ENCODE data around the gene ARHGEF10L.
A peak's percentile ranks its signal among the peaks of the same experiment; 100 is the strongest.

ARHGEF10L gene

DNA sequence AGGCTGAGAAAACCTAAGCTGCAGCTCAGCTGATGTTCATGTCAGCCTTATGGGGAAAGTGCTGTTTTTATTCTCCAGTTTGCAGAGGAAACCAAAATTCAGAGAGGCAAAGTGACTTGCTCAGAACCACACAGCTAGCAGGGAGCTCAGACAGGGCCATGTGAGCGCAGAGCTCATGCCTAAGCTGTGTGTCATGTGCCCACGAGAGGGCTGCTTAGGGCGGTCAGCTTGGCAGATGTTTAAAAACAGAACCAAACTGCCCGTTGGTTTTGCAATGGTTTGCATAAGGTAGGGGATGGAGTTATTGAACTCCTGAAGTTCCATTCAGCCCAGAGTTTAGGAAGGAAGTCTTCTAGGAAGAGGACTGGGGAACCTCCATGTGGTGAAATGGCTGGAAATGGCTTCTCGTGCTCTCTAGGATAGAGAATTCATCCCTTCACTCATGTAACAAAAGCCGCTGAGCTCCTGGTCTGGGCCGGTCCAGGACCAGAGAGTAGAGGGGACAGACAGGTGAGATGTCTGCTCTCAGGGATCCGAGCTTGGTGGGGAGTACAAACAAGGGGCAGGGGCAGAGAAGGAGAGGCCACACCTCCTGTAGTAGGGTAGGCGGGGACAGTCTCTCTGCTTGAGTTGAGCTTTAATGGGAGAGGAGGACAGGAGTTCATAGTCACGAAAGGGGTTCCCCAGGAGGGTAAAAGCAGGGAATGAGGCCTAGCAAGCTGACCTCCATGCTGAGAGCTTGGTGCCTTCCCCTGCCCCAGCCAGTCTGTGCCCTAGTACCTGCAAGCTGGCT, 46.9 kb downstream of the ARHGEF10L start:
- ATAC-seq (no peak), DNase-seq (no peak)
- no peaks in the 10 kb centered on the region for H3K9me3 Mint-ChIP-seq
- no peak overlapping the region for H3K4me3 Mint-ChIP-seq
- H3K4me1 Mint-ChIP-seq, result no peaks in the 10 kb centered on the region
- no peaks in the 10 kb centered on the region for H3K27me3 Mint-ChIP-seq
- no peak overlapping the region for H3K27ac Mint-ChIP-seq

DNA sequence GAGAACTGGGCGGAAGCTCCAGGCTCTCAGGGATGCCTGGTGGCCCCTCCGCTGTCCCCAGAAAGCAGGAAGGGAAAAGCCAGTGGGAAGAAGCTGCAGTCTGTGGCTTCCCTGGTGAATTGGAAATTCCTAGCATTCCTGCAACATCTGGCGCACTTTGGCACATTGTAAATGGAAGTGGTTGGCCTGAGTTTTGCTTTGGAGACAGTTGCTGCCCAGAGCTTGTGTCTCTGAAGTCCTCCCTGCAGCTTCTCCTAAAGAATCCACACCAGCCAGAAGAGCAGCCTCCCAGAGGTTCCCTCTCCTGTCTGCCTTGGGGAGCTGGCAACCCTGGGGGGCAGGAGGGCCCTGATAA, 48.2 kb downstream of the ARHGEF10L start:
- DNase-seq (no peak), ATAC-seq (no peak)
- Mint-ChIP-seq H3K4me3 (no peak overlapping the region), H3K9me3 (no peaks in the 10 kb centered on the region), H3K27me3 (no peaks in the 10 kb centered on the region), H3K27ac (no peak overlapping the region), H3K4me1 (no peaks in the 10 kb centered on the region)

DNA sequence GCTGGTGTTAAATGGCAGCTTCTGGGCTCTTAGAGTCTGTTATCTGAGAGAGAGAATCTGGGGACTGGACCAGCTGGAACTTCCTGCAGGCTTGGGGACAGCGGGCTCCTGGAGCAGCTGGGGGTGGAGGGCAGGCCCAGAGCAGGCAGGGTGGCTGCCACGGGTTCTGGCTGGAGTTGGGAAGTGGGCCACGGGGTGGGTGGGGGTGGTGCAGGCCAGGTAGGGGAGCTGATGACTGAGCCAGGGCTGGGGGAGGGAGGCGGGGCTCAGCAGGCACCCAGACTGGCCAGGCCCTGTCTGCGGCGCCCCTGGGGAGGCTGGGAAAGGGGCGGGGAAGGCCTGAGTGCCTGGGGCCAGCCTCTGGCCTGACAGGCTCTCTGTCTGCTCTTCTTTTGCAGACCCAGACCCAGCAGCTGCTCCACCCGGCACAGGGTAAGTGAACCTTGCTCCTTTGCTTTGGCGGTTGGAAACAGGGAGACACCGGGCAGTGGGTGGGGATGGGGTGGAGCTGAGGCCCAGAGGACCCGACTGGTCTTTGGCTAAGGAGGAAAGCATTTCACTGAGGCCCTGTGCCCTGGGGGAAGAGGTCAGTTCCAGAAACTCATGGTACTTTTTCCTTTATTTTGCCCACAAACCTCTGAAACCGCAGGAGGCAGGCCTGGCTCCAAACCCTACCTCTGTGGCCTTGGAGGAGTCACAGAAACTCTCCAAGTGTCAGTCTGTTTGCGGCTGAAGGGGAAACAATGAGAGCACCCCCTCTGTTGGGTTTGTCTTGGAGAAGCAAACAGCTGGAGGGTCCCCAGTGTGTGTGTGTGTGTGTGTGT, 48.8 kb downstream of the ARHGEF10L start:
- ATAC-seq (no peak), DNase-seq (no peak)
- no peaks in the 10 kb centered on the region for H3K4me1 Mint-ChIP-seq
- no peaks in the 10 kb centered on the region for H3K9me3 Mint-ChIP-seq
- H3K4me3 Mint-ChIP-seq, result no peak overlapping the region
- H3K27me3 Mint-ChIP-seq, result no peaks in the 10 kb centered on the region
- H3K27ac Mint-ChIP-seq, result no peak overlapping the region

DNA sequence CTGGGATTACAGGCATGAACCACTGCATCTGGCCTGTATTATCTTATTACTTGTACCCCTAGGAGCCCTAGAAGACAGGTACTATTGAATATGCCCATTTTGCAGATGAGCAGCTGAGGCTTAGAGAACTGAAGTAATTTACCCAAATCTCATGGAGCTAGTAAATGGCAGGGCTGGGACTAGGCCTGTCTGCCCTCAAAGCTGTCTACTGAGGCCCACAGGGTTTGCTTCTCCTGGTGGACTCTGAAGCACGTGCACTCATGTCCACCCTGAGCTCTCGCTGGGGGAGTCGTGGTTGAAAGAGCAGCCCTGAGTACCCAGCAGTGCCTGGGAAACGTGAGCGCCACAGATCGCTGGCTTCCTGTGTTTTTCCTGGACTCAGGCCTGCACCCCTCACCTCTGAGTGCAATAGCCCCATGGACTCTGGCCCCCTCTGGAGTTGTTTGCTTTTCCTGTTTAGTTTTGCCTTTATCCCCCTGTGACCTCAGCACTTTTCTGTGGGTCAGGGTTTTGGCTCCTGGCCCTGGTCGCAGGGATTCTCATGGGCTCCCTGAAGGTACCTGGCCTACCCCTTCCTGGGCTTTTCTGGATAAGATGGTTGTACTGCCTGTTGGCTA, 52.4 kb downstream of the ARHGEF10L start:
- DNase-seq (no peak), ATAC-seq (no peak)
- Mint-ChIP-seq H3K9me3 (no peaks in the 10 kb centered on the region), H3K4me3 (no peak overlapping the region), H3K27me3 (no peaks in the 10 kb centered on the region), H3K27ac (no peak overlapping the region), H3K4me1 (no peaks in the 10 kb centered on the region)

DNA sequence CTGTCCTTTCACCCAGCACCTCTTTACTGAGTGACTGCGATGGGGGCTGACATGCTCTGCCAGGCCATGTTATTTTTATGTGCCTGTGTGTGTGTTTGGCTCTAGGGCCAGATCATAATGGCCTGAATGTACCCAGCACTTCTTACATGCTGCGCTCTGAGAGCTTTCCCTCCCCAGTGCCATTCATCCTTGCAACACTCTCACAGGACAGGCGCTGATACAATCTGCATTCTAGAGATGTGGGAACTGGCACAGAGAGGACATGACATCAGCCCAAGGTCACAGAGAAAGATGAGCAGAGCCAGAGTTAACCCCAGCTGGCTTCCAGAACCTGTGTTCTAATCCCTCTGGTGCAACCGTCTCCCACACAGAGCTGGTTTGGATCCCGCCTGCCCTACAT, 54.5 kb downstream of the ARHGEF10L start:
- ATAC-seq, result no peak
- Mint-ChIP-seq H3K4me3 (no peak overlapping the region), H3K27ac (no peak overlapping the region), H3K4me1 (no peaks in the 10 kb centered on the region), H3K9me3 (no peaks in the 10 kb centered on the region), H3K27me3 (no peaks in the 10 kb centered on the region)
- no peak for DNase-seq

DNA sequence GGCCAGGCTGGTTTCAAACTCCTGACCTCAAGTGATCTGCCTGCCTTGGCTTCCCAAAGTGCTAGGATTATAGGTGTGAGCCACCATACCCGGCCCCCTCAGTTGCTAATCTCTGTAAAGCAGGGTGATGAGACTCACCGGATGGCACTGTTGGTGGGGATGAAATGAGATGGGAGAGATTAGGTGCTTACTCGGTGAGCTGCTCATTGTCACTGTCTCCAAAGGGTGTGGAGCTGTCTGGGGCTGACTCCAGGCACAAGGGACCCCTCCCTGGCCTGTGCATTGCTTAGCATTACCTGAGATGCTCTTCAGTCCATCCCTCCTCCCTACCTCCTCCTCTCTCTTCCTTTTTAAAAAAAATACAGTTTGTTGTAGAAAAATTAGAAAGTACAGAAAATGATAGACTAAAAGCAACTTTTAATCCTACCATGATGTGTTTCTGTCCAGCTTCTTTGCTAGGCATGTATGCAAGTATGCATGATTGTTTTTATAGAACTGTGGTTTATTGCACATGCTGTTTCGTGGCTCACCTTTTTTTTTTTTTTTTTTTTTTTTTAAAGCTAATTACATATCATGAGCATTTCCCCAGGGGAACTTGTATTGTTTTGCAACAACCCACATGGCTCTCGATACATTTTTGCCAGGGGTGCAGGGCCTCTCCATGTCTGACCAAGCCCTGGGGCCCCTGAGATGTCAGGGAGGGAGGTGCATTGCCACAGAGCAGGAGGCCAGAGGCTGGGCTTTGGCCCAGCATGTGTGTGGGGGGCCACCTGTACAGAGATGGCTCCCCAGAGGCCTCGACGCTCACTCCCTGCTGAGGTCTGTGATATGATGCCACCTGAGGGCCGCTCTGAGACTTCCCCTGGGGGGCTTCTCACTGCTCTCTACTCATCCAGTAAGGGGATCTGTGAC, 55.4 kb downstream of the ARHGEF10L start:
- Mint-ChIP-seq H3K4me3 (no peak overlapping the region), H3K9me3 (no peaks in the 10 kb centered on the region), H3K27ac (peak overlapping the region in 1 of 2 donors; percentile 30), H3K27me3 (no peaks in the 10 kb centered on the region), H3K4me1 (no peaks in the 10 kb centered on the region)
- no peak for ATAC-seq
- no peak for DNase-seq

DNA sequence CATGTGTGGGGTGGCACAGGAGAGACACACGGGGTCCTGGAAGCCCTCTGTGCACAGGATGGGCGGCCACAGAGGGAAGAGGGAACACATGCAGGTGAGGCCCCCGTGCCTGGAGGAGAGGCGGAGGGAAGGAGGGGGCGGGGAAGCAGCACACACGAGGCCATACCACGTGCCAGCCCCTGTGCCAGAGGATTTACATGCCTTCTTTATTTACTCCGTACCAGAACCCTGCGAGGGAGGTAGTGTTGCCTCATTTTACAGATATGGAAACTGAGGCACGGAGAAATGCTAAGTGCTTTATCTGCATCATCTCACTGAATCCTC, 56.1 kb downstream of the ARHGEF10L start:
- Mint-ChIP-seq H3K4me1 (no peaks in the 10 kb centered on the region), H3K9me3 (no peaks in the 10 kb centered on the region), H3K4me3 (no peak overlapping the region), H3K27ac (no peak overlapping the region), H3K27me3 (no peaks in the 10 kb centered on the region)
- no peak for ATAC-seq
- no peak for DNase-seq

DNA sequence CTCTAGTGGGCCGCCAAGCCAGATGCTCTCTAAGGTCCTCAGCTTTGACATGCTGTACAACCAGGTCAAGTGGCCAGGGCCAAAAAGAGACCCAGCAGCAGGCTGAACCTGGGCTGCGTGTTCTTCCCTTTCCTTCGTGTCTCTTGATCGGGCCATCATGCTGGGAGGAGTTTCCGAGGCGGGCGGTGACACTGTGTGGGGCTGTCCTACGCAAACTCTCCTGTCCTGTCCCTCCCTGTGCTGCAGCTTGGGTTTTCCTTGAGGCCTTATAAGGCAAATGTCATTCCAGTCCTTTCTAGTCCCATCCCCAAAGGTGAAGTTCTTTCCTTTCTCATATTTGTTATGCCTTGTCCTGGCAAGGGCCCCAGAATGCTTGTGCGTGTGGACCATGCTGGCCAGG, 56.7 kb downstream of the ARHGEF10L start:
- Mint-ChIP-seq H3K27ac (no peak overlapping the region), H3K4me3 (no peak overlapping the region), H3K4me1 (no peaks in the 10 kb centered on the region), H3K27me3 (no peaks in the 10 kb centered on the region), H3K9me3 (no peaks in the 10 kb centered on the region)
- ATAC-seq (no peak), DNase-seq (no peak)

DNA sequence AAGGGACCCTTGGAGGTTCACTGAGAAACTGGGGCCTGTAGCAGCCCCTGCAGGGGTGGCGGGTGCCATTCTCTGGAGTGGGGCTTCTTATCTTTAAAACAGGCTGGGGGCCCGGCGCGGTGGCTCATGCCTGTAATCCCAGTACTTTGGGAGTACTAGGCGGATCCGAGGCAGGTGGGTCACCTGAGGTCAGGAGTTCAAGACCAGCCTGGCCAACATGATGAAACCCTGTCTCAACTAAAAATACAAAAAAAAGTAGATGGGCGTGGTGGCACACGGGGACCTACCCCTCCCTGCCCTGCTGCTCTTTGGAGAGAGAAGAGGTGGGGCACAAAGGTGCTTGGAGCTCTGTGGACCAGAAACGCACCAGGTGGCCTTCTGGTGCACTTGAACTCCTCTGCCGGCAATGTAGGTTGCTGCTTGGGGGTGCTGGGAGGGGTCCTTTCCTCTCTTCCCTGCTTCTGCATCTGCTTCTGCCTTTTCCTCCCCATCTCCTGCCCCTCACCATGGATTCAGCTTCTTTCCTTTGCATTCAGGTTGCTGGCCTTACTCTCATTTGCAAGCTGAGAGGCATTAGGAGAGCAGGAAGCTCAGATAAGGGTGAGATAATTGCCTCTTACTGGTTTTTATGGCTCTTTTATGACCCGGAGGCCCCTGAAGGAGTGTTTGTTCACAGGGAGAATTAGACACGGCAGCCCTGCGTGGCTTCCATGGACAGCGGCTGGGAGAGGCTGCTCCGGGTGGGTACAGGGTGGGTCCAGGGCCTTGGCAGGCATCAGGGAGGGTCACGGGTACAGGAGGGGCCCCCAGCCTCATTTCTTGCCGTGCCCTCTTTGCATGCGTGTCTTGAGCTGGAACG, 57.4 kb downstream of the ARHGEF10L start:
- ATAC-seq, result no peak
- no peaks in the 10 kb centered on the region for H3K9me3 Mint-ChIP-seq
- H3K4me3 Mint-ChIP-seq, result no peak overlapping the region
- H3K27ac Mint-ChIP-seq, result no peak overlapping the region
- H3K4me1 Mint-ChIP-seq, result no peaks in the 10 kb centered on the region
- H3K27me3 Mint-ChIP-seq, result no peaks in the 10 kb centered on the region
- no peak for DNase-seq

DNA sequence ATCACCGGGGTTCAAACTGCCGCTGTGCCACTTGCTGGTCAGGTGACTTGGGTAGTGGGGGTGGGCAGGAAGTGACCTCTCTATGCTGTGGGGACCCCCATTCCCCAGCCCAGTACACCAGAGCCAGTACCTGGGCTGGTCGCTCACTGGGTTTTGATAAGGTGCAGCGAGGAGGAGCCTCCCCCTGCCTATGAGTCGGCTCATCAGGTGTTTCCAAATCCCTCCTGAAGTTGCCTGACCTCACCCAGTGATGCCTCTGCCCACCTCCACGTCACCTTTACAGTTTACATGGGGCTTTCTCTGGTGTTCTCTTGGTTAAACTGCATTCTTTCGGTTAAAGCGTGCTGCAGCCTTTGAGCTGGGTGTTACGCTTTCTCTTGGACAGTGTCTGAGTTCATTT, 58.2 kb downstream of the ARHGEF10L start:
- Mint-ChIP-seq H3K4me1 (no peaks in the 10 kb centered on the region), H3K9me3 (no peaks in the 10 kb centered on the region), H3K27me3 (peaks cover 7% of the 10 kb centered on the region), H3K27ac (no peak overlapping the region), H3K4me3 (no peak overlapping the region)
- no peak for ATAC-seq
- DNase-seq, result no peak

DNA sequence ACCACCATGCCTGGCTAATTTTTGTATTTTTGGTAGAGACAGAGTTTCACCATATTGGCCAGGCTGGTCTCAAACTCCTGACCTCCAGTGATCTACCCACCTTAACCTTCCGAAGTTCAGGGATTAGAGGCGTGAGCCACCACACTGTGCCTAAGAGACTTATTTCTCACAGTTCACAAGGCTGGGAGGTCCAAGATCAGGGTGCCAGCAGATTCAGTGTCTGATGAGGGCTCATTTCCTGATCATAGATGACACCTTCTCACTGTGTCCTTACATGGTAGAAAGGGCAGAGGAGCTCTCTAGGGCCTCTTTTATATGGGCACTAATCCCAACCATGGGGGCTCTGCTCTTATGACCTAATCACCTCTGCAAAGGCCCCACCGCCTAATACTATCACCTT, 58.8 kb downstream of the ARHGEF10L start:
- no peak overlapping the region for H3K27ac Mint-ChIP-seq
- no peak overlapping the region for H3K4me3 Mint-ChIP-seq
- H3K4me1 Mint-ChIP-seq, result no peaks in the 10 kb centered on the region
- peaks cover 12% of the 10 kb centered on the region for H3K27me3 Mint-ChIP-seq
- no peaks in the 10 kb centered on the region for H3K9me3 Mint-ChIP-seq
- no peak for ATAC-seq
- no peak for DNase-seq

DNA sequence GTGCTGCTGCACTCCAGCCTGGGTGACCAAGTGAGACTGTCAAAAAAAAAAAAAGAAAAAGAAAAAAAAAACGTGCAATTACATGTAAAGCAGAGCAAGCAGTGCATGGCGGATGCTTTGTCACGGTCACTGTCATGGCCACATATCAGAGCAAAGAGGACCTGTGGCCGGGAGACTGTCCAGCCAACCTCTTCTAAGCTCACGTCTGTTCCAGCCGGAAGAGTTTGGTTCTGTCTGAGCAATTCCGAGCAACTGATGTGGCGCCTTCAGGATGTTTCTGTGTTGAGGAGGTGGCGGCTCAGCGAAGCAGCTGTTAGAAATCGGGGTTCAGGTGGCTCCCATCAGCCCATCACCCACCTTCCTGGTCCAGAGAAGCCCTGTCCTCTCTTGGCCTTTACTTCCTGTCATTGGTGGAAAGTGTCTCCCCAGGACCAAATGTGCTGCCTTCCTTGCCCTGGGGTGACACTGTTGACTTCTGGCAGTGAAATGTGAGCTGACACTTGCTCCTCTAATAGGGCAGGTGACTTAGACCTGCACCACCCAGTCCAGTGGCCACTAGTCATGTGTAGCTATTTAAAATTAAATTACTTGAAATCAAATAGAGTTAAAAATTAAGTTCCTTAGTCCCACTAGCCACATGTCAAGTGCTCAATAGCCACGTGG, 59.9 kb downstream of the ARHGEF10L start:
- Mint-ChIP-seq H3K27me3 (peaks cover 17% of the 10 kb centered on the region), H3K4me1 (peaks cover 4% of the 10 kb centered on the region), H3K4me3 (no peak overlapping the region), H3K27ac (no peak overlapping the region), H3K9me3 (no peaks in the 10 kb centered on the region)
- no peak for ATAC-seq
- DNase-seq, result no peak

DNA sequence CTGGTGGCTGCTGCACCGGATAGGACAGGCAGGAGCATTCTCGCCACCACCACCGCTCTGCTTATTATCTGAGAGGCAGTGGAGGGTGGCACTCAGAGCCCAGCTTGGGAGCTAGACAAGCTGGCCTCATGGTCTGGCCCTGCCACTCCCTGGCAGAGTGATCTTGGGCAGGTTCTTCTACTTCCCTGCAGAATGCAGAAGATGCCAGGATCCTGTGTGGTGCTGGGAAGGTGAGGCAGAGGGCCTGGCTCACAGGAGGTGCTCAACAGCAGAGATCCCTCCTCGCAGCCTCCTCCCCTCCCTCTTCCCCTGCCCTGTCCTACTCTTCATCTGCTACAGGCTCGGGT, 60.4 kb downstream of the ARHGEF10L start:
- H3K9me3 Mint-ChIP-seq, result no peaks in the 10 kb centered on the region
- DNase-seq (no peak), ATAC-seq (no peak)
- peaks cover 17% of the 10 kb centered on the region for H3K27me3 Mint-ChIP-seq
- H3K4me3 Mint-ChIP-seq, result no peak overlapping the region
- peaks cover 4% of the 10 kb centered on the region for H3K4me1 Mint-ChIP-seq
- H3K27ac Mint-ChIP-seq, result no peak overlapping the region

DNA sequence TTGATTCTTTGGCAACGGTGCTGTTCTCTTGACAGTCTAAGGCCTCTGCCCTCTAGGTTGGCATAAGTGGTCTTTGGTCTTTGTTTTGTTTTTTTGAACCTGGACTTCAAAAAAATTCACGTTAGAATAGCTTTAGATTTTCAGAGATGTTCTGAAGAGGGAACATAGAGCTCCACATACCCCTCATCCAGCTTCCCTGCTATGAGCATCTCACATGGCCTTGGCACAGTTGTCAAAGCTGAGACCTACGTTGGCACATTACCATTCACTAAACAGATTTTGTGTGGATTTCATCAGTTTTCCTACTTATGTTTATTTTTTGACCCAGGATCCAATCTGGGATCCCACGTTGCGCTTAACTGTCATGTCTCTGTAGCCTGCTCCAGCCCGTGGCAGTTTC, 60.8 kb downstream of the ARHGEF10L start:
- Mint-ChIP-seq H3K27ac (no peak overlapping the region), H3K27me3 (peaks cover 17% of the 10 kb centered on the region), H3K4me1 (peaks cover 4% of the 10 kb centered on the region), H3K4me3 (no peak overlapping the region), H3K9me3 (no peaks in the 10 kb centered on the region)
- ATAC-seq (no peak), DNase-seq (no peak)
